HepG2 (cell line): ENCODE measurements around the gene ACOX3. TPM values are rescaled to one million over a fixed set of nuclear protein-coding genes. Genes with fewer than 3 reads are reported as not detected.

ENCODE experiments used
- ATAC-seq: fragments of 200-7000 bp; cut with Tn5 transposase; 3 replicates; pipeline ENCODE4 v1.9.1; 2020; ENCODE audit warnings: mild to moderate bottlenecking, moderate library complexity
- BruUV-seq: library from RNA; stranded (reverse); fragments of 400-500 nt; replicated peaks from 2 replicates; lab custom pipeline; 2021; lab: Mats Ljungman, UMichigan
- CTCF ChIA-PET: fragments of 300-600 bp; formaldehyde crosslinking; extraction: SDS; loops from one replicate; lab custom pipeline; 2021; ENCODE audit warnings: low total read pairs, inconsistent platforms, low intra/inter-chr PET ratio; lab: Yijun Ruan, JAX
- POLR2A ChIA-PET: fragments of 350-600 bp; sonication (Branson Sonifier 250); formaldehyde crosslinking; loops from one replicate; lab custom pipeline; 2020; ENCODE audit warnings: antibody characterized with exemption, inconsistent platforms; lab: Yijun Ruan, JAX
- DNase-seq: peaks from one replicate; pipeline ENCODE4 v3.0.0-alpha.2; 2015; ENCODE audit warnings: low spot score
- FAIRE-seq: peaks from 3 replicates; lab custom pipeline; 2011; peaks lifted over from hg19 to GRCh38; lab: Jason Lieb, UNC
- H2AFZ ChIP-seq: one replicate; pipeline ENCODE4 v1.6.1; 2011; ENCODE audit warnings: low read length, inconsistent platforms
- H3K27ac ChIP-seq: fragments of 300-600 bp; 3 replicates; pipeline ENCODE4 v1.8.0; 2011; ENCODE audit warnings: mixed run types, mild to moderate bottlenecking, mixed read lengths, low read length, inconsistent platforms; ENCODE audit not compliant: insufficient read depth; ENCODE audit errors: extremely low read length
- H3K27me3 ChIP-seq, 2 experiments: fragments of 200-600 bp in 1 of 2; 2 replicates in 1 of 2; 3 replicates in 1 of 2; pipeline versions ENCODE4 v1.6.0 to v1.8.0; 2011; ENCODE audit warnings: low read length in 2 of 2, mild to moderate bottlenecking in 2 of 2, moderate library complexity in 2 of 2, inconsistent platforms in 1 of 2; ENCODE audit not compliant: insufficient read depth in 2 of 2, control insufficient read depth in 1 of 2
- H3K36me3 ChIP-seq, 2 experiments: fragments of 200-600 bp in 1 of 2; replicated peaks in 1 of 2; 2 replicates in 1 of 2; 3 replicates in 1 of 2; pipeline versions ENCODE4 v1.5.1 to v1.8.0; 2011; ENCODE audit warnings: low read length in 2 of 2, inconsistent platforms in 1 of 2; ENCODE audit not compliant: insufficient read depth in 2 of 2, control insufficient read depth in 1 of 2
- H3K4me1 ChIP-seq: 2 replicates; pipeline ENCODE4 v1.5.1; 2012; ENCODE audit warnings: low read length, inconsistent platforms; ENCODE audit not compliant: insufficient read depth
- H3K4me2 ChIP-seq: 2 replicates; pipeline ENCODE4 v1.6.0; 2011; ENCODE audit warnings: low read depth, low read length, inconsistent platforms
- H3K4me3 ChIP-seq, 3 experiments: fragments of 200-600 bp in 1 of 3; sonication (generic), shearing (Covaris generic) in 1 of 3; replicated peaks in 1 of 3; 2 replicates each; pipeline ENCODE4 v1.5.1; 2011 to 2016; ENCODE audit warnings: low read length in 3 of 3, inconsistent platforms in 2 of 3, low read depth in 2 of 3, mild to moderate bottlenecking in 2 of 3, control low read depth in 1 of 3, mixed read lengths in 1 of 3; ENCODE audit not compliant: insufficient read depth in 1 of 3
- H3K79me2 ChIP-seq: one replicate; pipeline ENCODE4 v1.6.1; 2011; ENCODE audit warnings: low read length, inconsistent platforms; ENCODE audit not compliant: insufficient read depth
- H3K9ac ChIP-seq: 2 replicates; pipeline ENCODE4 v1.6.0; 2011; ENCODE audit warnings: mild to moderate bottlenecking, low read depth, low read length, inconsistent platforms; ENCODE audit not compliant: insufficient read depth
- H3K9me3 ChIP-seq: 2 replicates; pipeline ENCODE4 v1.5.1; 2012; ENCODE audit warnings: mild to moderate bottlenecking, low read length
- H4K20me1 ChIP-seq: 2 replicates; pipeline ENCODE4 v1.6.0; 2011; ENCODE audit warnings: inconsistent platforms, mild to moderate bottlenecking, low read length, moderate library complexity; ENCODE audit not compliant: insufficient read depth
- MAFF ChIP-seq: IDR thresholded peaks from 2 replicates; pipeline ENCODE4 v1.6.1; 2011; ENCODE audit warnings: low read depth, low read length, improper control_type of control experiment
- MBD4 ChIP-seq: IDR thresholded peaks from 2 replicates; pipeline ENCODE4 v1.6.1; 2012; ENCODE audit warnings: low read length, inconsistent platforms, borderline replicate concordance
- MTF2 ChIP-seq: sonication (generic); formaldehyde crosslinking; IDR thresholded peaks from 2 replicates; pipeline ENCODE4 v1.5.0; 2020; ENCODE audit warnings: missing genetic modification reagents, borderline replicate concordance
- NCOA2 ChIP-seq: sonication (generic); formaldehyde crosslinking; IDR thresholded peaks from 2 replicates; pipeline ENCODE4 v1.8.0; 2022; ENCODE audit warnings: inconsistent platforms
- PBX3 ChIP-seq: sonication (generic); formaldehyde crosslinking; IDR thresholded peaks from 2 replicates; pipeline ENCODE4 v1.8.1; 2023; ENCODE audit warnings: missing genetic modification reagents, inconsistent platforms, borderline replicate concordance
- RNF2 ChIP-seq: fragments of 450-650 bp; conservative IDR thresholded peaks from 2 replicates; pipeline ENCODE4 v1.6.1; 2016; ENCODE audit warnings: low read depth
- U2AF1 ChIP-seq: fragments of 200-400 bp; formaldehyde crosslinking; optimal IDR thresholded peaks from 2 replicates; pipeline ENCODE3; 2017; ENCODE audit warnings: mild to moderate bottlenecking, low read depth, low read length
- ZNF17 ChIP-seq: sonication (generic); formaldehyde crosslinking; IDR thresholded peaks from 2 replicates; pipeline ENCODE4 v1.5.0; 2020; ENCODE audit warnings: mild to moderate bottlenecking, missing genetic modification reagents
- ZNF251 ChIP-seq: sonication (generic); formaldehyde crosslinking; IDR thresholded peaks from 2 replicates; pipeline ENCODE4 v1.9.0; 2021; ENCODE audit warnings: mild to moderate bottlenecking, missing genetic modification reagents
- ZNF430 ChIP-seq: sonication (generic); formaldehyde crosslinking; IDR thresholded peaks from 2 replicates; pipeline ENCODE4 v1.9.0; 2021; ENCODE audit warnings: mild to moderate bottlenecking, missing genetic modification reagents
- ZNF550 ChIP-seq: sonication (generic); formaldehyde crosslinking; IDR thresholded peaks from 2 replicates; pipeline ENCODE4 v1.4.0; 2020; ENCODE audit warnings: mild to moderate bottlenecking, missing genetic modification reagents, borderline replicate concordance
- ZNF580 ChIP-seq: IDR thresholded peaks from 2 replicates; pipeline ENCODE4 v1.6.1; 2016; ENCODE audit warnings: low read depth, borderline replicate concordance
- ZNF672 ChIP-seq: sonication (generic); formaldehyde crosslinking; IDR thresholded peaks from 2 replicates; pipeline ENCODE4 v1.8.1; 2022; ENCODE audit warnings: missing genetic modification reagents
- ZNF781 ChIP-seq: sonication (generic); formaldehyde crosslinking; IDR thresholded peaks from 2 replicates; pipeline ENCODE4 v1.5.1; 2020; ENCODE audit warnings: borderline replicate concordance, mild to moderate bottlenecking, missing genetic modification reagents; ENCODE audit errors: not compliant biosample characterization
- ZNF879 ChIP-seq: sonication (generic); formaldehyde crosslinking; IDR thresholded peaks from 2 replicates; pipeline ENCODE4 v1.8.1; 2023; ENCODE audit warnings: missing genetic modification reagents
- WGBS: methylation state at CpG from one replicate; pipeline ENCODE4 v1.1.6; 2017; ENCODE audit warnings: low lambda C conversion rate; 5-methylcytosine and 5-hydroxymethylcytosine counted together
- in situ Hi-C: cut with HindIII; loops from 2 replicates; pipeline ENCODE4 v1.10.0; 2017; ENCODE audit warnings: low pct_unique_long_range_greater_than_20kb; ENCODE audit not compliant: extremely low pct_ligation_motif_present
- intact Hi-C: fragments of 100-400 bp; cut with micrococcal nuclease; formaldehyde crosslinking; loops from one replicate; pipeline ENCODE4 v1.10.0; 2022; ENCODE audit not compliant: unreplicated experiment
- polyA plus RNA-seq, 8 experiments: library from polyadenylated mRNA; depleted of rRNA in 3 of 8; stranded (reverse) in 7 of 8; unstranded in 1 of 8; fragments of >200 nt; fragmentation: Illumina TruSeq in 4 of 8; extraction: Trizol in 4 of 8; gene quantifications; 2 replicates each; pipeline versions ENCODE4 v1.2.1 to v1.2.3, GENCODE V29; 2011 to 2016; ENCODE audit warnings: low read depth in 4 of 8, missing spikeins in 1 of 8, mixed read lengths in 1 of 8; ENCODE audit not compliant: insufficient read depth in 1 of 8
- total RNA-seq, 5 experiments: library from RNA; depleted of rRNA; stranded (reverse); fragments of >200 nt; fragmentation: Illumina TruSeq; extraction: Trizol; gene quantifications; 2 replicates each; pipeline ENCODE4 v1.2.3, GENCODE V29; 2016; ENCODE audit warnings: low read depth in 1 of 5
- TF ChIP-seq, protein P1 (sequence below): sonication (generic); formaldehyde crosslinking; IDR thresholded peaks from 2 replicates; pipeline ENCODE4 v1.8.1; 2023; ENCODE audit warnings: mild to moderate bottlenecking, inconsistent platforms, moderate library complexity, missing genetic modification reagents, borderline replicate concordance
- TF ChIP-seq, protein P2 (sequence below): sonication (generic); formaldehyde crosslinking; IDR thresholded peaks from 2 replicates; pipeline ENCODE4 v1.5.0; 2020; ENCODE audit warnings: mild to moderate bottlenecking, missing genetic modification reagents, borderline replicate concordance
- TF ChIP-seq, protein P3 (sequence below), 2 experiments: fragments of 450-650 bp in 1 of 2; sonication (generic) in 1 of 2; formaldehyde crosslinking; IDR thresholded peaks; 2 replicates each; pipeline versions ENCODE4 v1.5.0 to v1.8.0; 2020 to 2022; ENCODE audit warnings: mild to moderate bottlenecking in 1 of 2, missing genetic modification reagents in 1 of 2

ACOX3 gene
- total and polyA plus RNA-seq, 2 of the 13 experiments (the other 11 are each of a cell fraction or from before 2014, with no cell fraction given): 4.2 to 17.8 TPM

- FAIRE-seq (no peak), ATAC-seq (no peak), DNase-seq (no peak)
- CTCF ChIA-PET: no interaction called here
- intact Hi-C loops: no loop called here
- 84% methylated on average over 5 of the region's 5 CpGs for WGBS
- Histone ChIP-seq H3K79me2 (no peaks in the 10 kb centered on the region), H3K27ac (no peak overlapping the region), H3K4me1 (peaks cover 15% of the 10 kb centered on the region), H3K4me3 (no peak overlapping the region), H3K4me2 (no peak overlapping the region), H4K20me1 (no peaks in the 10 kb centered on the region), H3K9ac (no peak overlapping the region), H3K9me3 (no peaks in the 10 kb centered on the region), H2AFZ (no peak overlapping the region), H3K36me3 (no peaks in the 10 kb centered on the region; a peak in 1 of 5 replicates), H3K27me3 (no peaks in the 10 kb centered on the region; a peak in 1 of 5 replicates)
- POLR2A ChIA-PET: no interaction called here
- no TSS peak for BruUV-seq
- in situ Hi-C loops: no loop called here
- TF ChIP-seq, protein P1, sequence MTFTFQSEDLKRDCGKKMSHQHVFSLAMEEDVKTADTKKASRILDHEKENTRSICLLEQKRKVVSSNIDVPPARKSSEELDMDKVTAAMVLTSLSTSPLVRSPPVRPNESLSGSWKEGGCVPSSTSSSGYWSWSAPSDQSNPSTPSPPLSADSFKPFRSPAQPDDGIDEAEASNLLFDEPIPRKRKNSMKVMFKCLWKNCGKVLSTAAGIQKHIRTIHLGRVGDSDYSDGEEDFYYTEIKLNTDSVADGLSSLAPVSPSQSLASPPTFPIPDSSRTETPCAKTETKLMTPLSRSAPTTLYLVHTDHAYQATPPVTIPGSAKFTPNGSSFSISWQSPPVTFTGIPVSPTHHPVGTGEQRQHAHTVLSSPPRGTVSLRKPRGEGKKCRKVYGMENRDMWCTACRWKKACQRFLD: no peak
- TF ChIP-seq RNF2 (no peak), U2AF1 (no peak), PBX3 (no peak), ZNF430 (CRISPR knock-in tag) (no peak), ZNF781 (no peak), NCOA2 (no peak), ZNF879 (no peak), ZNF550 (no peak), ZNF251 (CRISPR knock-in tag) (no peak), ZNF17 (CRISPR knock-in tag) (no peak), MAFF (no peak), ZNF672 (no peak), ZNF580 (CRISPR knock-in tag) (no peak), MBD4 (no peak), MTF2 (CRISPR knock-in tag) (no peak)
- TF ChIP-seq, protein P2, sequence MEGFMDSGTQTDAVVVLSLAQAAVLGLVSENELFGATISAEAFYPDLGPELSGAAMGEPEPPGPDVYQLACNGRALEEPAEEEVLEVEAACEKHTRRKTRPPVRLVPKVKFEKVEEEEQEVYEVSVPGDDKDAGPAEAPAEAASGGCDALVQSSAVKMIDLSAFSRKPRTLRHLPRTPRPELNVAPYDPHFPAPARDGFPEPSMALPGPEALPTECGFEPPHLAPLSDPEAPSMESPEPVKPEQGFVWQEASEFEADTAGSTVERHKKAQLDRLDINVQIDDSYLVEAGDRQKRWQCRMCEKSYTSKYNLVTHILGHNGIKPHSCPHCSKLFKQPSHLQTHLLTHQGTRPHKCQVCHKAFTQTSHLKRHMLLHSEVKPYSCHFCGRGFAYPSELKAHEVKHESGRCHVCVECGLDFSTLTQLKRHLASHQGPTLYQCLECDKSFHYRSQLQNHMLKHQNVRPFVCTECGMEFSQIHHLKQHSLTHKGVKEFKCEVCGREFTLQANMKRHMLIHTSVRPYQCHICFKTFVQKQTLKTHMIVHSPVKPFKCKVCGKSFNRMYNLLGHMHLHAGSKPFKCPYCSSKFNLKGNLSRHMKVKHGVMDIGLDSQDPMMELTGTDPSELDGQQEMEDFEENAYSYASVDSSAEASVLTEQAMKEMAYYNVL (CRISPR knock-in tag): no peak
- TF ChIP-seq, protein P3, sequence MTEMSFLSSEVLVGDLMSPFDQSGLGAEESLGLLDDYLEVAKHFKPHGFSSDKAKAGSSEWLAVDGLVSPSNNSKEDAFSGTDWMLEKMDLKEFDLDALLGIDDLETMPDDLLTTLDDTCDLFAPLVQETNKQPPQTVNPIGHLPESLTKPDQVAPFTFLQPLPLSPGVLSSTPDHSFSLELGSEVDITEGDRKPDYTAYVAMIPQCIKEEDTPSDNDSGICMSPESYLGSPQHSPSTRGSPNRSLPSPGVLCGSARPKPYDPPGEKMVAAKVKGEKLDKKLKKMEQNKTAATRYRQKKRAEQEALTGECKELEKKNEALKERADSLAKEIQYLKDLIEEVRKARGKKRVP (CRISPR knock-in tag; IDR thresholded peaks at IDR 0.05): no peak
Measured at GRCh38 chr4:8431553-8431952, 9.0 kb downstream of the ACOX3 start.
